ENCODE results near the gene OGDHL. TPM values are rescaled to one million over a fixed set of nuclear protein-coding genes. Genes with fewer than 3 reads are reported as not detected.

The OGDHL gene
- total RNA-seq, 1 experiment from 2014 or later = 22.6 TPM

DNA sequence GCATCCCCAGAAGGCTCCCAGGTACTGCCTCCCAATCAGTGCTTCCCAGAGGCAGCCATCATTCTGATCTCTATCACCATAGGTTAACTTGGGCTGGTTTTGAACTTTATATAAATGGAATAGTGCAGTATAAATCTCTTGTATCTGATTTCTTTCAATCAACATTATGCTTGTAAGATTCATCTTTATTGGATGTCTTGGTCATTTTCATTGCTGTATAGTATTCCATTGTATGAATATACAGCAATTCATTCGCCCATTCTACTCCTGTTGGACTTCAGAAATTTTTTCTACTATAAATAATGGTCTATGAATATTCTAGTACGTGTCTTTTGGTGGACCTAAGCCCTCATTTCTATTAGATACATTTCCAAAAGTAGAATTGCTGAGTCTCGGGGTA lies 16.1 kb upstream of the OGDHL start:
- H3K23ac ChIP-seq (ENCODE audit: insufficient read length, low read depth, low read length) = no peak overlapping the region
- Mint-ChIP-seq H3K4me3 (no peak overlapping the region), H3K27ac (no peak overlapping the region), H3K9me3 (no peaks in the 10 kb centered on the region), H3K27me3 (ENCODE audit: low read depth) (peaks cover 7% of the 10 kb centered on the region; the same call in 1 of the 2 replicates), H3K4me1 (no peaks in the 10 kb centered on the region), H3K36me3 (ENCODE audit: insufficient read depth in 1 of 3, low read depth in 3 of 3) (no peaks in the 10 kb centered on the region; a peak in 1 of 7 replicates)
- no peak overlapping the region for H3K27ac ChIP-seq (ENCODE audit: insufficient read length, low read depth, low read length)
- H3K79me2 ChIP-seq (ENCODE audit: insufficient read depth, low read length) = no peaks in the 10 kb centered on the region
- no peak overlapping the region for H3K18ac ChIP-seq (ENCODE audit: insufficient read length, low read depth, low read length)
- no peaks in the 10 kb centered on the region for H3K79me1 ChIP-seq (ENCODE audit: insufficient read depth, low read depth, low read length, poor library complexity, severe bottlenecking)
- no peak overlapping the region for H3K14ac ChIP-seq (ENCODE audit: insufficient read depth, low read length)
- no peak overlapping the region for H2BK12ac ChIP-seq (ENCODE audit: insufficient read length, low read depth, low read length)
- H3K4me1 ChIP-seq (ENCODE audit: insufficient read depth, low read length) = no peaks in the 10 kb centered on the region
- H4K5ac ChIP-seq (ENCODE audit: insufficient read length, low read depth, low read length) = no peak overlapping the region
- no peak overlapping the region for H3K4ac ChIP-seq (ENCODE audit: low read depth, low read length)
- H3K9ac ChIP-seq (ENCODE audit: extremely low read depth, insufficient read length, low read length) = no peak overlapping the region
- H2BK20ac ChIP-seq (ENCODE audit: low read depth, low read length, poor library complexity, severe bottlenecking) = no peak overlapping the region
- no peaks in the 10 kb centered on the region for H4K20me1 ChIP-seq (ENCODE audit: control insufficient read depth, insufficient read depth, insufficient read length)
- H4K8ac ChIP-seq (replicated peaks; ENCODE audit: insufficient read length, low read depth, low read length) = no peak overlapping the region
- H3K4me2 ChIP-seq (ENCODE audit: insufficient read depth, insufficient read length, low read length) = no peak overlapping the region
- H2BK5ac ChIP-seq (ENCODE audit: insufficient read length, low read length) = no peak overlapping the region
- no peak overlapping the region for H2BK15ac ChIP-seq (ENCODE audit: low read depth, low read length)
- no peaks in the 10 kb centered on the region for H3K9me3 ChIP-seq (ENCODE audit: control insufficient read depth, low read depth, low read length)
- no peak overlapping the region for H2BK120ac ChIP-seq (ENCODE audit: low read depth, low read length, poor library complexity, severe bottlenecking)
- H4K91ac ChIP-seq (ENCODE audit: insufficient read length, low read depth, low read length) = no peak overlapping the region
- no peak overlapping the region for H3T11ph ChIP-seq (ENCODE audit: low read length)
- H3K27me3 ChIP-seq (ENCODE audit: insufficient read depth, low read length) = no peaks in the 10 kb centered on the region
- WGBS (ENCODE audit: extremely low coverage, insufficient read length, low lambda C conversion rate) = no CpG with 5 or more reads among the region's 3 CpGs
- H3K23me2 ChIP-seq (ENCODE audit: insufficient read length, low read depth, low read length, poor library complexity, severe bottlenecking) = no peaks in the 10 kb centered on the region
- H3K56ac ChIP-seq (ENCODE audit: insufficient read length, low read depth, low read length) = no peak overlapping the region
- DNase-seq = no peak
- TF ChIP-seq, protein P1, sequence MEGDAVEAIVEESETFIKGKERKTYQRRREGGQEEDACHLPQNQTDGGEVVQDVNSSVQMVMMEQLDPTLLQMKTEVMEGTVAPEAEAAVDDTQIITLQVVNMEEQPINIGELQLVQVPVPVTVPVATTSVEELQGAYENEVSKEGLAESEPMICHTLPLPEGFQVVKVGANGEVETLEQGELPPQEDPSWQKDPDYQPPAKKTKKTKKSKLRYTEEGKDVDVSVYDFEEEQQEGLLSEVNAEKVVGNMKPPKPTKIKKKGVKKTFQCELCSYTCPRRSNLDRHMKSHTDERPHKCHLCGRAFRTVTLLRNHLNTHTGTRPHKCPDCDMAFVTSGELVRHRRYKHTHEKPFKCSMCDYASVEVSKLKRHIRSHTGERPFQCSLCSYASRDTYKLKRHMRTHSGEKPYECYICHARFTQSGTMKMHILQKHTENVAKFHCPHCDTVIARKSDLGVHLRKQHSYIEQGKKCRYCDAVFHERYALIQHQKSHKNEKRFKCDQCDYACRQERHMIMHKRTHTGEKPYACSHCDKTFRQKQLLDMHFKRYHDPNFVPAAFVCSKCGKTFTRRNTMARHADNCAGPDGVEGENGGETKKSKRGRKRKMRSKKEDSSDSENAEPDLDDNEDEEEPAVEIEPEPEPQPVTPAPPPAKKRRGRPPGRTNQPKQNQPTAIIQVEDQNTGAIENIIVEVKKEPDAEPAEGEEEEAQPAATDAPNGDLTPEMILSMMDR (conservative IDR thresholded peaks at IDR 0.05) = no peak
- no peak overlapping the region for H2AK5ac ChIP-seq (ENCODE audit: insufficient read length, low read length)
- no peak overlapping the region for H2AFZ ChIP-seq (ENCODE audit: low read length)

All from H9 (cell line).